Neutrophil (primary cell): ENCODE results near the gene ERP27.

Experiments used
- H3K27ac ChIP-seq: fragments of 200-600 bp; sonication (generic); 2 replicates; pipeline ENCODE4 v1.5.1; 2016; ENCODE audit warnings: mild to moderate bottlenecking, moderate library complexity
- H3K27me3 ChIP-seq: fragments of 200-600 bp; sonication (generic); 2 replicates; pipeline ENCODE4 v1.6.0; 2016; ENCODE audit warnings: mild to moderate bottlenecking
- H3K36me3 ChIP-seq: fragments of 200-600 bp; sonication (generic); 2 replicates; pipeline ENCODE4 v1.5.1; 2017
- H3K4me1 ChIP-seq, 2 experiments: fragments of 200-600 bp in 1 of 2; sonication (generic) in 1 of 2; 1 replicate in 1 of 2; 2 replicates in 1 of 2; pipeline versions ENCODE4 v1.5.1 to v1.6.1; 2013 to 2016; ENCODE audit warnings: low read depth in 1 of 2, low read length in 1 of 2, mild to moderate bottlenecking in 1 of 2, moderate library complexity in 1 of 2; ENCODE audit not compliant: control insufficient read depth in 1 of 2, insufficient read depth in 1 of 2
- H3K4me3 ChIP-seq, 2 experiments: fragments of 200-600 bp in 1 of 2; sonication (generic) in 1 of 2; 1 replicate in 1 of 2; 2 replicates in 1 of 2; pipeline ENCODE4 v1.5.1; 2013 to 2016; ENCODE audit warnings: low read depth in 1 of 2, low read length in 1 of 2, mild to moderate bottlenecking in 1 of 2, moderate library complexity in 1 of 2
- H3K9me3 ChIP-seq: fragments of 200-600 bp; sonication (generic); 2 replicates; pipeline ENCODE4 v1.5.1; 2016
- TF ChIP-seq, protein P1 (sequence below): fragments of 200-600 bp; sonication (generic); IDR thresholded peaks from 2 replicates; pipeline ENCODE4 v1.5.1; 2016; ENCODE audit warnings: antibody characterized with exemption

ERP27 gene

DNA sequence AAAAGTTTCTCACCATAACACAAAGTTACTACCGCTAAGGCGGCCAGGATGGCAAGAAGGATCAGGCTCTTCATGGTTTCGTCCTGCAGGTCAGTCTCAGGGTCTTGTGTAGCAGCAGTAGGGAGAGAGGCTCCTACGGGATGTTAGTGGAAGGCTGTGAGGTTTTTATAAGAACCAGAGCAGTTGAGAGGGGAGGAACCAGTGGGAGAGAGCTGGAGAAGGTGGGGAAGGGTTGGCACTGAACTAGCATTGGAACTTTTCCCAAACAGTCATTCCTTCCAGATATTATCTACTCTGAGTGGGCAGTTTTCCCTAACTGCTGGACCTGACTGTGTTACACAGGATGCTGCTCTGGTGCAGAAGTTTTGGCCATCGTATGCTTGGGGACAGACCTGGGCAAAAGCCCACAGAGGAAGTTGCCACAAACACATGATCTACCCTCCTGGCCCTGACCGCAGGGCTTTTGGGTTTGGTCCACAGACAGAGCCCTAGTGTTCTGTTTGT is 52.6 kb downstream of the ERP27 start, which contains the start of gene MGP:
MGP (minus strand) TSS at position 137 of the 504 bp plus-strand sequence; CDS start at position 74, 63 bp downstream.
- TF ChIP-seq, protein P1, sequence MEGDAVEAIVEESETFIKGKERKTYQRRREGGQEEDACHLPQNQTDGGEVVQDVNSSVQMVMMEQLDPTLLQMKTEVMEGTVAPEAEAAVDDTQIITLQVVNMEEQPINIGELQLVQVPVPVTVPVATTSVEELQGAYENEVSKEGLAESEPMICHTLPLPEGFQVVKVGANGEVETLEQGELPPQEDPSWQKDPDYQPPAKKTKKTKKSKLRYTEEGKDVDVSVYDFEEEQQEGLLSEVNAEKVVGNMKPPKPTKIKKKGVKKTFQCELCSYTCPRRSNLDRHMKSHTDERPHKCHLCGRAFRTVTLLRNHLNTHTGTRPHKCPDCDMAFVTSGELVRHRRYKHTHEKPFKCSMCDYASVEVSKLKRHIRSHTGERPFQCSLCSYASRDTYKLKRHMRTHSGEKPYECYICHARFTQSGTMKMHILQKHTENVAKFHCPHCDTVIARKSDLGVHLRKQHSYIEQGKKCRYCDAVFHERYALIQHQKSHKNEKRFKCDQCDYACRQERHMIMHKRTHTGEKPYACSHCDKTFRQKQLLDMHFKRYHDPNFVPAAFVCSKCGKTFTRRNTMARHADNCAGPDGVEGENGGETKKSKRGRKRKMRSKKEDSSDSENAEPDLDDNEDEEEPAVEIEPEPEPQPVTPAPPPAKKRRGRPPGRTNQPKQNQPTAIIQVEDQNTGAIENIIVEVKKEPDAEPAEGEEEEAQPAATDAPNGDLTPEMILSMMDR, result no peak
- no peak within 1 kb of the TSS for H3K4me3 ChIP-seq
- no peaks in the 10 kb centered on the region for H3K9me3 ChIP-seq
- no peak within 1 kb of the TSS for H3K27ac ChIP-seq
- H3K4me1 ChIP-seq, result no peaks in the 10 kb centered on the region
- H3K27me3 ChIP-seq, result peaks cover 55% of the 10 kb centered on the region
- H3K36me3 ChIP-seq, result no peaks in the 10 kb centered on the region

DNA sequence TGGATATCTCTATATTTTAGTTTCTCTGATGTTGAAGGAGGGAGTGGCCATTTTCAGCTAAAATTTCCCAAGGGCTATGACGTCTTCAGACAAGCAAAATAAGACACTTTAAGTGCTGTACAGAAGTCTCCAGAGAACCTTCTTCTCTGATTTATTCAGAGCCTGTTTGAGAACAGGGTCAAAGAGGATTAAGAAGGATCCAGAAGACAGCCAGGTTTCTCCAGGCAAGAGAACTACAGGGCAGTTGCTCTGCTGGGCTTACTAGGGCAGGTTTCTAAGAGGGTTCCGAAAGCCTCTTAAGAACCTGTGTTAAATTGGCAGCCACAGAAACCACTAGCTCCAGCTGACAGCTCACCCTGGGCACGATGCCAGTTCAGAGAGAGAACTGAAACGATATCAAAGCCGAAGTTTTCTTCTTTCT is 53.9 kb downstream of the ERP27 start:
- no peak overlapping the region for H3K27ac ChIP-seq
- no peak overlapping the region for H3K4me3 ChIP-seq

DNA sequence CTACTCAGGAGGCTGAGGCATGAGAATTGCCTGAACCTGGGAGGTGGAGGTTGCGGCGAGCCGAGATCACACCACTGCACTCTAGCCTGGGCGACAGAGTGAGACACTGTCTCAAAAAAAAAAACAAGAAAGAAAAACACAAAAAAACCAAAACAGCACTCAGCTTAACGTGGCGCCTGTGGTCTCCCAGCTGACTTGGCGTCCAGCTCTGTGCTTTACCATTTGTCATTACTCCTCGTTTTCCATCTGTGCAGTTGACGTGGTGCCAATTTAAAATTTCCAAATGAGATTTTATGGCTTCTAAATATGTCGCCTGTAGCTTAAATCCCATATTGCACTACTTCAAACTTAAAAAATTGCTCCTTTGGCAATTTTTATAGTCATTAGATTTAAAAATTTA is 54.7 kb downstream of the ERP27 start:
- H3K4me3 ChIP-seq, result no peak overlapping the region
- H3K36me3 ChIP-seq, result no peaks in the 10 kb centered on the region
- H3K27ac ChIP-seq, result no peak overlapping the region
- no peaks in the 10 kb centered on the region for H3K4me1 ChIP-seq
- H3K9me3 ChIP-seq, result no peaks in the 10 kb centered on the region
- TF ChIP-seq, protein P1, result no peak
- H3K27me3 ChIP-seq, result peaks cover 39% of the 10 kb centered on the region

More for the DNA sequence above, 53.9 kb downstream of the ERP27 start:
- H3K4me1 ChIP-seq, result no peaks in the 10 kb centered on the region
- H3K27me3 ChIP-seq, result peaks cover 46% of the 10 kb centered on the region
- no peaks in the 10 kb centered on the region for H3K36me3 ChIP-seq
- no peaks in the 10 kb centered on the region for H3K9me3 ChIP-seq
- TF ChIP-seq, protein P1, result no peak

DNA sequence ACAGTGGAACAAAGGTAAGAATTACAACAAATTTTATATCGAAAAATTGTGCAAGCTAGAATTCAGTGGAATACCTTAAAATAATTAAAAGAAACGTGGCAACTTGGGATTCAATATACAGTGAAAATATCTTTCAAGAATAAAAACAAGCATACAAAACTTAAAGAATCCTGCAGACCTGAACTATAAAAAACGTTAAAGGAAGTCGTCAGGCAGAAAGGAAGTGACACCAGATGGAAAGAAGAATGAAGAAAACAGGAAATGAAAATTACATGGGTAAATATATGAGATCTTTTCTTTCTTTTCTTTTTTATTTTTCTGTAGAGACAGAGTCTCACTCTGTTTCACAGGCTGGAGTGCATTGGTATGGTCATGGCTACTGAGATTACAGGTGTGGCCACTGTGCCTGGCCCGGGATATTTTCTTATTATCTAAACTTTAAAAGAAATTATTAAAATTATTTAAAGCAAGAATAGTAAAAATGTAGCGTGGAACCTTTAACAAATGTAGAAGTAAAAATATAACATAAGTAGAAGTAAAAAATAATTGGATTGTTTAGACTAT is 57.4 kb downstream of the ERP27 start:
- peaks cover 19% of the 10 kb centered on the region for H3K27me3 ChIP-seq
- TF ChIP-seq, protein P1, result no peak
- no peaks in the 10 kb centered on the region for H3K9me3 ChIP-seq
- no peaks in the 10 kb centered on the region for H3K36me3 ChIP-seq
- H3K4me3 ChIP-seq, result no peak overlapping the region
- no peaks in the 10 kb centered on the region for H3K4me1 ChIP-seq
- H3K27ac ChIP-seq, result no peak overlapping the region

DNA sequence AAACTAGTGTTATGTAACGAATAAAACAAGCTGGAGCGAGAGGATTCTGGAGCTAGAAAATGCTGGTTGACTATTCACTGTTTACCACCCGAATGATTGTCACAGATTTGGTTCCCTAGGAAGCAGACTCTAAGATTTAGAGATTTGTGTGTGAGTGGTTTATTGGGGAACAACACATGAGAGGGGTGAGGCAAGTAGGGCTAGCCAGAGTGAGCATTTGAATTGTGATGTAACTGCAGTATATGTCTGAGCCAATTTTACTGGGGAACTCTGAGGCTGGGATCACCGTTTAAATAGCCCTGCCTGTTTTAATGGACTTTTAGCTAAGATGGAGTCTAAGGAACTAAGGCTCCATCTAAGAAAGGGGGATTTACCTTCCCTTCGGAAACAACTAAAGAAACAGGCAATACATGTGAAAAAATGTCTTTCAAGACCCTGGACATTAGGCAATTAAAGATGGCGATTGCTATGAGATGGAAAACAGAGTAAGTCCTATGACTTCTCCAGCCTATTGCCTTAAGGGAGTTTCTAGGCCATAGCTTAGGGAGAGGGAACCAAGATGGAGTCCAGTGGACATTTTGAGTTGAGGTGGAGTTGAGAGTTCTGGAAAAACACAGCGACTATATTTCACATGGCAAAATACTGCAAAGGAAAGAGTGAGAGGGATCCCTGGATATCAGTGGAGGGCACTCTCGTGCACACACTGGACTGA is 59.0 kb downstream of the ERP27 start:
- H3K36me3 ChIP-seq, result no peaks in the 10 kb centered on the region
- H3K27me3 ChIP-seq, result peaks cover 3% of the 10 kb centered on the region
- no peak overlapping the region for H3K4me3 ChIP-seq
- H3K9me3 ChIP-seq, result no peaks in the 10 kb centered on the region
- H3K4me1 ChIP-seq, result no peaks in the 10 kb centered on the region
- TF ChIP-seq, protein P1, result no peak
- H3K27ac ChIP-seq, result no peak overlapping the region
